Lower lobe of right lung (tissue), 2 donors: ENCODE data around the gene GPC6. TPM values are rescaled to one million over a fixed set of nuclear protein-coding genes. Genes with fewer than 3 reads are reported as not detected.

Source experiments
- ATAC-seq, 2 donors: fragments of 200-7000 bp; cut with Tn5 transposase; one replicate each; pipeline ENCODE4 v1.9.1; 2020 to 2022; ENCODE audit warnings: mild to moderate bottlenecking in 2 of 2, moderate library complexity in 2 of 2
- DNase-seq: peaks from one replicate; pipeline ENCODE4 v3.0.0-alpha.2; 2020
- H3K27ac ChIP-seq: fragments of 200-600 bp; one replicate; pipeline ENCODE4 v1.8.0; 2022
- H3K27me3 ChIP-seq: fragments of 200-600 bp; one replicate; pipeline ENCODE4 v1.8.0; 2022; ENCODE audit warnings: low read depth
- H3K36me3 ChIP-seq: fragments of 200-600 bp; one replicate; pipeline ENCODE4 v1.8.0; 2022; ENCODE audit warnings: mild to moderate bottlenecking
- H3K4me1 ChIP-seq: fragments of 200-600 bp; one replicate; pipeline ENCODE4 v1.8.0; 2022
- H3K4me3 ChIP-seq: fragments of 200-600 bp; one replicate; pipeline ENCODE4 v1.8.0; 2022; ENCODE audit warnings: mild to moderate bottlenecking
- H3K9me3 ChIP-seq: fragments of 200-600 bp; one replicate; pipeline ENCODE4 v1.8.0; 2022
- CTCF ChIP-seq: fragments of 200-600 bp; IDR thresholded peaks from one replicate; pipeline ENCODE4 v1.8.0; 2022; ENCODE audit warnings: antibody characterized with exemption, mild to moderate bottlenecking
- intact Hi-C: fragments of 100-400 bp; cut with DNase I; formaldehyde crosslinking; loops from one replicate; pipeline ENCODE4 v1.11.0; 2022
- total RNA-seq: library from RNA; stranded (reverse); fragmentation: NEBNext Ultra II Directional; extraction: Animal tissue kit (Norgen Biotek cat#: 25700); gene quantifications from one replicate; pipeline ENCODE4 v1.2.1, GENCODE V29; 2021
- donor health status: DM: no; HTN: yes; CAD: no; lungs with severe emphysema.

GPC6 gene
- total RNA-seq, 1 donor from 2014 or later = 5.5 TPM

- peak in 1 of 2 donors; percentile 51 for ATAC-seq
- intact Hi-C loops = no loop called here
- TF ChIP-seq CTCF = no peak
- Histone ChIP-seq H3K4me1 (no peaks in the 10 kb centered on the region), H3K27ac (no peak overlapping the region), H3K9me3 (no peaks in the 10 kb centered on the region), H3K4me3 (no peak overlapping the region), H3K36me3 (no peaks in the 10 kb centered on the region), H3K27me3 (no peaks in the 10 kb centered on the region)
- DNase-seq = no peak
Observed at GRCh38 chr13:94261163-94261562, 1034.6 kb downstream of the GPC6 start.

- ATAC-seq = no peak
- H3K36me3 ChIP-seq = no peaks in the 10 kb centered on the region
- no peaks in the 10 kb centered on the region for H3K4me1 ChIP-seq
- intact Hi-C loops = no loop called here
- TF ChIP-seq CTCF = no peak
- DNase-seq = no peak
- no peak overlapping the region for H3K27ac ChIP-seq
- H3K9me3 ChIP-seq = no peaks in the 10 kb centered on the region
- H3K4me3 ChIP-seq = no peak overlapping the region
- H3K27me3 ChIP-seq = no peaks in the 10 kb centered on the region
Observed at GRCh38 chr13:94263038-94263437, 1036.4 kb downstream of the GPC6 start.

- no peak overlapping the region for H3K27ac ChIP-seq
- H3K27me3 ChIP-seq = no peaks in the 10 kb centered on the region
- no peak overlapping the region for H3K4me3 ChIP-seq
- H3K9me3 ChIP-seq = no peaks in the 10 kb centered on the region
- DNase-seq = no peak
- no peaks in the 10 kb centered on the region for H3K4me1 ChIP-seq
- no peaks in the 10 kb centered on the region for H3K36me3 ChIP-seq
- intact Hi-C loops = no loop called here
- ATAC-seq = peak in 1 of 2 donors; percentile 39
- TF ChIP-seq CTCF = no peak
Observed at GRCh38 chr13:94267581-94268366, 1041.2 kb downstream of the GPC6 start.

- DNase-seq (no peak), ATAC-seq (no peak)
- Histone ChIP-seq H3K4me1 (no peaks in the 10 kb centered on the region), H3K27ac (no peak overlapping the region), H3K27me3 (no peaks in the 10 kb centered on the region), H3K9me3 (no peaks in the 10 kb centered on the region), H3K4me3 (no peak overlapping the region), H3K36me3 (no peaks in the 10 kb centered on the region)
- TF ChIP-seq CTCF = no peak
- intact Hi-C loops = no loop called here
Observed at GRCh38 chr13:94268661-94269060, 1042.1 kb downstream of the GPC6 start.

- Histone ChIP-seq H3K9me3 (no peaks in the 10 kb centered on the region), H3K27ac (no peak overlapping the region), H3K27me3 (no peaks in the 10 kb centered on the region), H3K4me1 (no peaks in the 10 kb centered on the region), H3K36me3 (no peaks in the 10 kb centered on the region), H3K4me3 (no peak overlapping the region)
- DNase-seq (no peak), ATAC-seq (no peak)
- TF ChIP-seq CTCF = no peak
- intact Hi-C loops = no loop called here
Observed at GRCh38 chr13:94269557-94269956, 1043.0 kb downstream of the GPC6 start.
